GM12873 (cell line): ENCODE data around the gene UBP1.

Experiments
- CTCF ChIP-seq: IDR thresholded peaks from 2 replicates; pipeline ENCODE4 v1.5.1; 2012; ENCODE audit warnings: low read depth, mild to moderate bottlenecking, moderate library complexity, low read length, control low read depth; ENCODE audit not compliant: insufficient read depth; ENCODE audit errors: missing control alignments

UBP1 gene

GRCh38 chr3:33439546-33440327 lies 468 bp downstream of the UBP1 start:
- peak; percentile 30 for TF ChIP-seq CTCF

- TF ChIP-seq CTCF = no peak
These were observed 1.2 kb downstream of the UBP1 start for GRCh38 chr3:33438881-33439545.

- no peak for TF ChIP-seq CTCF
These were observed 1.9 kb downstream of the UBP1 start for GRCh38 chr3:33438284-33438668.

- no peak for TF ChIP-seq CTCF
These were observed 2.5 kb downstream of the UBP1 start for GRCh38 chr3:33437556-33438283.

- no peak for TF ChIP-seq CTCF
These were observed 6.4 kb downstream of the UBP1 start for GRCh38 chr3:33433843-33434242.

- no peak for TF ChIP-seq CTCF
These were observed 9.6 kb downstream of the UBP1 start for GRCh38 chr3:33430571-33430970.

- no peak for TF ChIP-seq CTCF
These were observed 10.1 kb downstream of the UBP1 start for GRCh38 chr3:33430061-33430460.
